ENCODE results near the gene PITPNM2. TPM values are rescaled to one million over a fixed set of nuclear protein-coding genes. Genes with fewer than 3 reads are reported as not detected.

Gene PITPNM2
- total RNA-seq, 2 donors from 2014 or later = 15.9 to 18.5 TPM

DNA sequence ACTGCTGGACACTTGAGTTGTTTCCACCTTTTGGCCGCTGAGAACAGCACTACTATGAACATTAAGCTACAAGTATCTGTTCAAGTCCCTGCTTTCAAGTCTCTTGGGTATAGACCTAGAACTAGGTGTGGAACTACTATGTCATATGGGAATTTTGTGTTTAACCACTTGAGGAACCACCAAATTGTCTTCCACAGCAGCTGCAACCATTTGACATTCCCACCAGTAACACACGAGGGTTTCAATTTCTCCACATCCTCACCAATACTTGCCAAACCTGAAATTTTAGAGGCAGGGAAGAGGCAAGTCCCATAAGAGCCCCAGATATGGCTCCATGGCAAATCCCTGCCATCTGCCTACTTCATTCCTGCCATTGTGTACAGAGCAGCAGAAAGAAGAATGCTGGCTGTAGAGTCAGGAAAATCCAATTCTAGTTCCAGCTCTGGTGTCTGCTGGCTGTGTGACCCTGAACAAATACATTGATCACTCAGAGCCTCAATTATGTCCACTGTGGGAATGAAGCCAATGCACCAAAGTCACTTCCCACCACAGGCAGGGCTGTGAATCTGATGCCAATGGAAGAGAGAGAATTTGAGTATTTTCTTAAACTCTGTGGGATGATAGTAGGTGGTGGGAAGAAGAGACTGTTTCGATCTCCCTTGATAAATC is 17.8 kb downstream of the PITPNM2 start:
- DNase-seq (ENCODE audit: low spot score in 2 of 2) = no peak
- H3K9me3 Mint-ChIP-seq = peaks cover 0 to 3% of the 10 kb centered on the region in 2 donors
- peaks cover 6% of the 10 kb centered on the region in 2 donors for H3K36me3 Mint-ChIP-seq
- H3K27ac Mint-ChIP-seq = peak overlapping the region in 1 of 2 donors; percentile 95
- no peak for ATAC-seq

DNA sequence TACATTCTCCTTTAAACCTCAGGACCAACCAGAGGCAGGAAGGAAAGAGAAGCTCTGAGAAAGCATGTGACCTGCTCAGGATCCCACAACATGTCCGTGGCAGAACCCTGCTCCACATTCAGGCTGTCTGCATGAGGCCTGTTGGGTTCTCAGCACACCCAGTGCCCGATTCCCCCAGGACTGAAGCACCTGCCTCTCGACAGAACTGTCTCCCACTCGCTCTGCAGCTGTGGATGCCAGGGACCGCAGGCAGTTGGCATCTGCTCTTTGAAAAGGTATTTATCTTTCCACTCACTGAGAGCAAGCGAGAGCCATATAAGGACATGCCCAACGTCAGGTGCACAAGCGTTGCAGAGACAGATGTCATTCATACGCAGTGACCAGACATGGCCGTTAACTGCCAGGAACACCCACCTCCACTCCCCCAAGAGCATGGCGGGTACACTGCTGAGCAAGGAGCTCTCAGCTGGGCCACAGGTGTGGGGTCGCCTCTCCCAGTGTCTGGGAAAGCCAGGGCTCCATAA is 18.9 kb downstream of the PITPNM2 start:
- peak; percentile 86 to 95 for ATAC-seq
- H3K27ac Mint-ChIP-seq = peak overlapping the region; percentile 91 to 95
- DNase-seq (ENCODE audit: low spot score in 2 of 2) = peak in 1 of 2 donors; percentile 71
- H3K36me3 Mint-ChIP-seq = peaks cover 6% of the 10 kb centered on the region in 2 donors
- H3K9me3 Mint-ChIP-seq = peaks cover 0 to 3% of the 10 kb centered on the region in 2 donors

DNA sequence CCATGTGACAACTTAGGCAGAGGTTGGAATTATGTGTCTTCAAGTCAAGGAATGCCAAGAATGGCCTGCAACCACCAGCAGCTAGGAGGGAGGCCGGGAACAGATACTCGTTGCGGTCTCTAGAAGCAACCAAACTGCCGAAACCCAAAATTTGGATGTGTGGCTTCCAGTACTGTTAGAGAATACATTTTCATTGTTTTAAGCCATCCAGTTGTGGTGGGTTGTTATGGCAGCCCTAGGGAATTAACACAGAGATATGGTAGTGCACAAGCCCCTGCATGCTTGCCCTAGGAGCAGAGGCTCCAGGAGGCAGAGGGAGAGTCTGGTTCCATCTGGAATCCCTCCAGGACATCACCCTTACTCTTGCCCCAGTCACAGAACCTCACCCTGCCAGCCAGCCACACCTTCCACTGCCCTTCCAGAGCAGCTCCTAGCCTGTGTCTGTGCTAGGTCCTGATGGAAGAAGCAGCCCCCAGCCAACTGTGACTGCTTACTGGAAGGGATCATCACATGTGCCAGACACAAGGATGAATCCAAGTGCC is 19.5 kb downstream of the PITPNM2 start:
- ATAC-seq = peak in 1 of 2 donors; percentile 32
- DNase-seq (ENCODE audit: low spot score in 2 of 2) = no peak
- Mint-ChIP-seq H3K9me3 (peaks cover 0 to 3% of the 10 kb centered on the region in 2 donors), H3K27ac (peak overlapping the region; percentile 91 to 95), H3K36me3 (peaks cover 6% of the 10 kb centered on the region in 2 donors)

GRCh38 chr12:123129621-123130020 is 21.3 kb downstream of the PITPNM2 start:
- H3K36me3 Mint-ChIP-seq = peaks cover 6% of the 10 kb centered on the region in 2 donors
- H3K27ac Mint-ChIP-seq = peak overlapping the region in 1 of 2 donors; percentile 95
- DNase-seq (ENCODE audit: low spot score in 2 of 2) = no peak
- peaks cover 0 to 3% of the 10 kb centered on the region in 2 donors for H3K9me3 Mint-ChIP-seq
- no peak for ATAC-seq

DNA sequence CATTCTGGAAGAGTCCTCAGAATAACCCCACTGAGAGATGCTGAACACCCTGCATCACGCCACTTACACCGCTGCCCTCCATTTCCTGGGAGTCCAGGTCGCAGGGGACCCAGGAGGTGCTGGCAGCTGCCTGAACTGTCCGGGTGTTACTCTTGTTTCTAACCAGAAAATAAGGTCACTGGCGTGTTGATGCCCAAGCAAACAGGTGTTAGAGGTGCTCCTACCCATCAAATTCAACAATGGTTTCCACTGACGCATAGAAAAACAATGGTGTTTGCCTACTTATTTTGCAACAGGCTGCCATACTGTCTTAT is 23.8 kb downstream of the PITPNM2 start:
- DNase-seq (ENCODE audit: low spot score in 2 of 2) (no peak), ATAC-seq (no peak)
- peaks cover 0 to 2% of the 10 kb centered on the region in 2 donors for H3K9me3 Mint-ChIP-seq
- peak overlapping the region in 1 of 2 donors; percentile 60 for H3K27ac Mint-ChIP-seq
- H3K36me3 Mint-ChIP-seq = peaks cover 0 to 4% of the 10 kb centered on the region in 2 donors

DNA sequence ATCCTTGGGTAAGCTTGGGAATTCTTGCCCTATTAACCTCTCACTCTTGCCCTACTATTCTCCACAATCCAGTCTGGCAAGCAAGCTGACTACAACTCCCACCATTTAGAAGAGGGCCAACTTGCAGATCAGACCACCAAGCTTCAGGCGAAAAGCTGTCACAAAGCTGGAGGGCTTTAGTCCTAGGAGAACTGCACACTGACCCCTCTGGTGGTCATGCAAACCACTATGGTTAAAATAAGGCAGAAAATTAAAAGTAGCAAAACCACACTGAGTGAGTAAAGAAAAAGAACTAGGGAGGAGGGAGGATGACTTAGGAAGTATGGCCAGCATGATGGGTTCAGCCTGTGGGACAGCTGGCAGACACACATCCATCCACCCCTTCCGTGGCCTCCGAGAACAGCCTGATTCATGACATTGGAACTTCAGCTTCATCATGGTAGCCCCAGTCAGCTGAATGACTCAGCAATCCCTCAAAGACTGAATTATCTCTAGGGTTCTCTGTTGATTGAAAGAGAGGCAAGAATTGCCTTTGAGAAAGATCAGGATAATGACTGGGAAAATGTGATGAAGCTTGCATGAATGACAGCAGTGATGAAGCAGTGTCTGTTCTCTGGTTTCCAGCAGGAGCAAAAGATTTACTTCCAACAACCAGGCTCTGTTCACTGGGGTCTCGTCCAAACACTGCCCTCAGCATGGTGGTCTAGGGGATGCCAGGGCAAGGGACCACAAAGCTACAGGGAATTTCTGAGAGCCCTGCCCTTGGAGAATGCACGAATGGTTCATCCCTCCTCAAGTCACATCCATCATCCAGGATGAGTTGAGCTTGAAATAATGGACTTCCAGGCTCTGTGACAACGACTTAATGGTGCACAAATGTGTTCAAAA is 24.4 kb downstream of the PITPNM2 start:
- Mint-ChIP-seq H3K27ac (peak overlapping the region; percentile 5 to 60), H3K9me3 (no peaks in the 10 kb centered on the region), H3K36me3 (no peaks in the 10 kb centered on the region)
- no peak for ATAC-seq
- DNase-seq (ENCODE audit: low spot score in 2 of 2) = no peak

DNA sequence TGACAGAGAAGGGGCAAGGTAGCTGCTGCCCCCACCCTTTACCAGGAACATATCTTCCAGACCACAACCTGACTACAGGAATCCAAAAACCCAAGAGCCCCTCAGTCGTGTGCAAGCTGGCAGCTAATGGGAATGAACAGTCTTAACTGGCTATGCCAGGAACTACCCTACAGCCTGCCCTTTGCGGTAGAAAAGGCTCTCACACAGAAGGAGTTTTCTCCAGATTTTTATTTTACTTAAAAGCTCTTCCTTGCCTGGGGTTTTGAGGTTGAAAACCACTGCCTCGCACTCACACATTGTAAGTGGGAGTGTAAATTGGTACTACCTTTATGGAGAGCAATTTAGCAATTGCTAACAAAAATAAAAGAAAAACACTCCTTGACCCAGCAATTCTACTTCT is 28.3 kb downstream of the PITPNM2 start:
- Mint-ChIP-seq H3K36me3 (no peaks in the 10 kb centered on the region), H3K9me3 (no peaks in the 10 kb centered on the region), H3K27ac (peak overlapping the region in 1 of 2 donors; percentile 47)
- no peak for DNase-seq (ENCODE audit: low spot score in 2 of 2)
- ATAC-seq = no peak

- DNase-seq (ENCODE audit: low spot score in 2 of 2) = no peak
Observed at GRCh38 chr12:123121670-123122069, 29.2 kb downstream of the PITPNM2 start.

GRCh38 chr12:123120452-123121166 is 30.3 kb downstream of the PITPNM2 start:
- Mint-ChIP-seq H3K9me3 (no peaks in the 10 kb centered on the region), H3K27ac (peak overlapping the region; percentile 89 to 97), H3K36me3 (no peaks in the 10 kb centered on the region)
- ATAC-seq = peak; percentile 90 to 92
- peak; percentile 42 to 77 for DNase-seq (ENCODE audit: low spot score in 2 of 2)

More at GRCh38 chr12:123121670-123122069, 29.2 kb downstream of the PITPNM2 start:
- Mint-ChIP-seq H3K36me3 (no peaks in the 10 kb centered on the region), H3K9me3 (no peaks in the 10 kb centered on the region), H3K27ac (peak overlapping the region; percentile 89 to 90)
- ATAC-seq = no peak

DNA sequence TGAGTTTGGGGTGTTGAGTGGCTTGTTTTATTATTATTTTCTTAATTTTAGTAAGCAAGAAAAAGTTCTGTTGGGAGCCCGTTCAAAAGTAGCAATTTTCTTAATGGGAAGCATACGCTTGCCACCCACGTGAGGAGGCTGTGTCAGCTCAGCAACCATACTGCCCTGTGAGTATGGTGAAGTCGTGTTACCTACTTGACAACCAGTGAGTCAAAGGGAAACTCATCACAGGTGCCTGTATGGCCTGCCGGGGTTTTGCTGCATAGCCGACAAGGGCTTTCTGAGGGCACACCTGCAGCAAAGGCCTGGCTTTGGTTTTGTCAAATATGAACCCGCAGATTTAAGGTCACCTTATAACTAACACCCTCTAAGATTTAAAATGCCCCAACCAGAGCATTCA is 31.1 kb downstream of the PITPNM2 start:
- Mint-ChIP-seq H3K9me3 (no peaks in the 10 kb centered on the region), H3K27ac (peak overlapping the region; percentile 89 to 97), H3K36me3 (no peaks in the 10 kb centered on the region)
- ATAC-seq (peak; percentile 78 to 86), DNase-seq (ENCODE audit: low spot score in 2 of 2) (peak; percentile 65 to 74)

DNA sequence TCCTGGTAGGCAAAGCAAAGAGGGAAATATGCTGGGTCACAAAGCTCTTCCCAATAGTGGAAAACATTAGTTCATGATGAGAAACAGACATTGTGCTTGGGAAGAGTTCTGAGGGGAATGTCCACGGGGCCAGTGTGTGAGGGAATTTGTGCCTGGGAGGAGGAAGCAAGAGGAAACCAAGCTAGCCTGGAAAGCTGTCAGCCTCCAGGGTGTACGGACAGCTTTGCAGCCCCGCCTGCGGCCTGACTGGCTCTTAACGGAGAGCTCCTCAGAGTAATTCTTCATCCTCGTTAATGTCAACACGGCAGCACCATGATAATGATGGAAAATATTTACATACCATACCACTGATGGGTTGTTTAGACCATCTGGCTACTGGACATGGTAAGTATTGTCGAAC is 32.4 kb downstream of the PITPNM2 start:
- DNase-seq (ENCODE audit: low spot score in 2 of 2) (no peak), ATAC-seq (no peak)
- Mint-ChIP-seq H3K9me3 (no peaks in the 10 kb centered on the region), H3K36me3 (no peaks in the 10 kb centered on the region), H3K27ac (peak overlapping the region in 1 of 2 donors; percentile 34)

- DNase-seq (ENCODE audit: low spot score in 2 of 2) (no peak), ATAC-seq (no peak)
- Mint-ChIP-seq H3K27ac (peak overlapping the region; percentile 75 to 85), H3K9me3 (no peaks in the 10 kb centered on the region), H3K36me3 (no peaks in the 10 kb centered on the region)
Observed at GRCh38 chr12:123115409-123116121, 35.3 kb downstream of the PITPNM2 start.

DNA sequence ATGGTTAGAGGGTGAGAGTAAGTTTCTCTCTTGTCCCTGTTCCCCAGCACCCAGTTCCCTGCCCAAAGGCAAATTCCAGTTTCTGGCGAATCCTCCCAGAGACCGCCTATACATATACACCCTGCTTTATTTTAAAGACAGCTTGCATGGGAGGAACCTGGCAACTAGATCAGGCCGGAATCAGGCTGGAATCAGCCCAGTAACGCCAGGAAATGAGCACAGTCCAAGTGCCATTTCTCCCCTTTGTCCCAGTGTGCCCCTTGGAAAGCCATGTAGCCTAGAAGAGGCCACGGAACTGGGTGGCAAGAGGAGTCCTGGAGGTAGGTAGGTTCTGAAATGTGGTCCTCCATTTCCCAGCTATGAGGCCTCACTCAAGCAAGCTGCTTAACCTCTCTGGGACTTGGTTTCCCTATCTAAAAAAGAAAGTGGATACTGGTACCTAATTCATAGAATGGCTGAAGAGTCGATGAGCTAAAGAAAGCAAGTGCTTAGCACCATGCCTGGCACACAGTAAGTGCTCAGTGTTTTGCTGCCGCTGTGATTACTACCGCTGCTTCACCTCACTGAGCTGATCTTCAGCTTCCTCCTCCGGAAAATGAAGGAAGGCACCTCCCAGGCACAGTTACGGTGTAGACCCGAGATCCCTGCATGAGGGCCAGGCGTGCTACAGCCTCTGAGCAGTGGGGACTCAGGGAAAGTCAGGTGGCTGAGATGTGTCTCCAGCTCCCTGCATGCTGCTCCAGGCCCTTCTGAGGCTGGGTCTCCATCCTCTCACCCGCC is 36.4 kb downstream of the PITPNM2 start:
- Mint-ChIP-seq H3K27ac (peak overlapping the region; percentile 75 to 85), H3K9me3 (no peaks in the 10 kb centered on the region), H3K36me3 (no peaks in the 10 kb centered on the region)
- DNase-seq (ENCODE audit: low spot score in 2 of 2) (no peak), ATAC-seq (peak in 1 of 2 donors; percentile 26)

GRCh38 chr12:123113026-123113425 is 37.9 kb downstream of the PITPNM2 start:
- DNase-seq (ENCODE audit: low spot score in 2 of 2) = no peak
- Mint-ChIP-seq H3K36me3 (peaks cover 0 to 6% of the 10 kb centered on the region in 2 donors), H3K27ac (no peak overlapping the region), H3K9me3 (no peaks in the 10 kb centered on the region)
- ATAC-seq = no peak

DNA sequence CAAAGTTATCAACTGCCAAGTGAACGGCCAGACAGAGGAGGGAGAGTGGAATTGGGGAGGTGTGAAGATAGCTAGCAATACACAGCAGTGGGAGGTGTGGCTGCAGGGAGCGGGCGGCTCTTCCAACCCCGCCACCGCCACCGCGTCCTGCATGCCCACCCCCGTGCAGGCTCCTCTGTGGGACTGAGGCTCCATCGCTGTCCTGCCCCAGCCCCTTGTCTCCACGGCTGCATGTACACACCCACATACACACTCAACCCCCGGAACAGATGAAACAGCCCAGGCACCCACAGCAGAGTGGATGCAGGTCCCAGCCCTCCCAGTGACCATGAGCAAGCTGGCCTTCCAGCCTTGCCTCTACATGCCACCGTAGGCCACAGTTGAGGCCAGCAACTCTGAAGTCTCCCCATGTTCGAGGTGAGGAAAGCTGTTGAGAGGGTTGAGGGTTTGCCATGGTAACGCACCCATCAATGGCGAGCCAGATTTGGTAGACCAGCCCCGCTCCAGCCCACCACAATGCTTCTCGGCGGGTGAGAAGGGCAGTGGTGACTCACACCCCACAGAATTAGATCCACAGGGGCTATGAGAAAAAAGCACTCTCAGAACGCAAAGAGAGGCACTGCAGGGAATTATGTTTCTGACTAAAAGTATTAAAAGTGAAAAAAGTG is 39.3 kb downstream of the PITPNM2 start:
- peaks cover 0 to 5% of the 10 kb centered on the region in 2 donors for H3K9me3 Mint-ChIP-seq
- ATAC-seq (peak in 1 of 2 donors; percentile 3), DNase-seq (ENCODE audit: low spot score in 2 of 2) (no peak)
- H3K27ac Mint-ChIP-seq = peak overlapping the region in 1 of 2 donors; percentile 50
- H3K36me3 Mint-ChIP-seq = peaks cover 5 to 12% of the 10 kb centered on the region in 2 donors
